AG04449 (cell line): Measurements from ENCODE around the gene DHRS7C.

Experiments used
- CTCF ChIA-PET: fragments of 350-600 bp; formaldehyde crosslinking; extraction: SDS; loops from one replicate; lab custom pipeline; 2021; ENCODE audit warnings: antibody characterized with exemption; lab: Yijun Ruan, JAX
- POLR2A ChIA-PET: fragments of 400-600, 350-600 bp; formaldehyde crosslinking; extraction: SDS; loops from one replicate; lab custom pipeline; 2020; ENCODE audit warnings: antibody characterized with exemption, inconsistent platforms; lab: Yijun Ruan, JAX
- DNase-seq: peaks from one replicate; pipeline ENCODE4 v3.0.0-alpha.2; 2010; ENCODE audit warnings: low read depth, low spot score
- H3K4me3 ChIP-seq: 2 replicates; pipeline ENCODE4 v1.5.1; 2011; ENCODE audit warnings: low read depth, mild to moderate bottlenecking, control low read depth, low read length
- CTCF ChIP-seq: IDR thresholded peaks from one replicate; pipeline ENCODE4 v1.5.1; 2011; ENCODE audit warnings: mild to moderate bottlenecking, moderate library complexity, low read length, control low read depth, inconsistent platforms; ENCODE audit not compliant: insufficient read depth; ENCODE audit errors: missing control alignments

DHRS7C gene

GRCh38 chr17:9802697-9803096 is 11.3 kb upstream of the DHRS7C start:
- H3K4me3 ChIP-seq, result no peak overlapping the region
- TF ChIP-seq CTCF, result no peak
- POLR2A ChIA-PET, result no interaction called here
- DNase-seq, result no peak
- CTCF ChIA-PET, result interaction anchor here (1.0 kb wide), 1 partner anchor 34 kb away, joined by 3 read pairs; no protein-coding TSS in a partner anchor

- H3K4me3 ChIP-seq, result no peak overlapping the region
- ChIA-PET POLR2A (no interaction called here), CTCF (interaction anchor here (1.0 kb wide), 1 partner anchor 34 kb away, joined by 3 read pairs; no protein-coding TSS in a partner anchor)
- DNase-seq, result no peak
- TF ChIP-seq CTCF, result no peak
Observed at GRCh38 chr17:9802294-9802693, 10.9 kb upstream of the DHRS7C start.

- no peak for DNase-seq
- no peak overlapping the region for H3K4me3 ChIP-seq
- no peak for TF ChIP-seq CTCF
- ChIA-PET CTCF (no interaction called here), POLR2A (no interaction called here)
Observed at GRCh38 chr17:9801505-9801904, 10.1 kb upstream of the DHRS7C start.

- DNase-seq, result no peak
- POLR2A ChIA-PET, result no interaction called here
- no peak overlapping the region for H3K4me3 ChIP-seq
- CTCF ChIA-PET, result no interaction called here
- no peak for TF ChIP-seq CTCF
Observed at GRCh38 chr17:9798724-9799123, 7.3 kb upstream of the DHRS7C start.

- CTCF ChIA-PET, result no interaction called here
- no peak for TF ChIP-seq CTCF
- POLR2A ChIA-PET, result no interaction called here
- DNase-seq, result no peak
- no peak overlapping the region for H3K4me3 ChIP-seq
Observed at GRCh38 chr17:9798008-9798407, 6.6 kb upstream of the DHRS7C start.

GRCh38 chr17:9792181-9792840 is 919 bp upstream of the DHRS7C start:
- ChIA-PET CTCF (no interaction called here), POLR2A (no interaction called here)
- TF ChIP-seq CTCF, result no peak
- no peak overlapping the region for H3K4me3 ChIP-seq
- no peak for DNase-seq
